ENCODE measurements around the gene TRIM65. TPM values are rescaled to one million over a fixed set of nuclear protein-coding genes. Genes with fewer than 3 reads are reported as not detected.

Gene TRIM65
- total and polyA plus RNA-seq, 2 of the 13 experiments (the other 11 are each of a cell fraction or from before 2014, with no cell fraction given) = 10.3 to 22.4 TPM

GRCh38 chr17:75892556-75893224, 4.1 kb downstream of the TRIM65 start (continued):
- TF ChIP-seq ZNF407 (CRISPR knock-in tag; IDR thresholded peaks at IDR 0.05; ENCODE audit: not compliant biosample characterization) (no peak), HOXD1 (CRISPR knock-in tag; IDR thresholded peaks at IDR 0.05) (no peak), FOXC1 (CRISPR knock-in tag; IDR thresholded peaks at IDR 0.05; ENCODE audit: borderline replicate concordance) (no peak), RAD21 (CRISPR knock-in tag; IDR thresholded peaks at IDR 0.05) (no peak), ZNF709 (CRISPR knock-in tag; IDR thresholded peaks at IDR 0.05) (peak; percentile 58; the same call in 1 of the 2 replicates), ZSCAN9 (CRISPR knock-in tag; IDR thresholded peaks at IDR 0.05; ENCODE audit: borderline replicate concordance) (no peak; the same call in 1 of the 2 replicates), ZNF337 (CRISPR knock-in tag; IDR thresholded peaks at IDR 0.05; ENCODE audit: borderline replicate concordance, low read depth) (no peak), PBX3 (CRISPR knock-in tag; IDR thresholded peaks at IDR 0.05; ENCODE audit: borderline replicate concordance) (no peak; the same call in 1 of the 2 replicates), BORCS8-MEF2B (CRISPR knock-in tag; IDR thresholded peaks at IDR 0.05) (no peak), THAP9 (CRISPR knock-in tag; IDR thresholded peaks at IDR 0.05; ENCODE audit: borderline replicate concordance) (0 out of 2 replicates have a peak, but pooled peaks have one; percentile 32), GTF3A (CRISPR knock-in tag; conservative IDR thresholded peaks at IDR 0.05) (no peak), ZBTB2 (CRISPR knock-in tag; IDR thresholded peaks at IDR 0.05; ENCODE audit: low read depth) (no peak), SMC3 (IDR thresholded peaks at IDR 0.05; ENCODE audit: low read length) (no peak), FOXO1 (CRISPR knock-in tag; IDR thresholded peaks at IDR 0.05) (peak; percentile 65), ZNF580 (CRISPR knock-in tag; IDR thresholded peaks at IDR 0.05; ENCODE audit: borderline replicate concordance, low read depth) (no peak)

Measured in HepG2 (cell line).